ENCODE measurements around the gene ERCC6L2. TPM values are rescaled to one million over a fixed set of nuclear protein-coding genes. Genes with fewer than 3 reads are reported as not detected.

ERCC6L2 gene
- total RNA-seq, 1 donor from 2014 or later: 77.6 TPM

- Mint-ChIP-seq H3K4me1 (no peaks in the 10 kb centered on the region), H3K9me3 (peaks cover 6% of the 10 kb centered on the region), H3K36me3 (peaks cover 72% of the 10 kb centered on the region), H3K4me3 (no peak overlapping the region), H3K27me3 (ENCODE audit: insufficient read depth, low read depth) (no peaks in the 10 kb centered on the region), H3K27ac (no peak overlapping the region)
- Histone ChIP-seq H3K4me1 (no peaks in the 10 kb centered on the region), H3K36me3 (peaks cover 45% of the 10 kb centered on the region), H3K27me3 (no peaks in the 10 kb centered on the region), H3K9me3 (ENCODE audit: low read depth) (no peaks in the 10 kb centered on the region), H3K4me3 (no peak overlapping the region), H3K79me2 (ENCODE audit: low read depth) (no peaks in the 10 kb centered on the region), H3F3A (ENCODE audit: low read depth) (no peaks in the 10 kb centered on the region), H4K20me1 (ENCODE audit: low read depth) (no peaks in the 10 kb centered on the region), H3K9ac (no peak overlapping the region), H3K4me2 (no peak overlapping the region), H2AFZ (replicated peaks) (no peak overlapping the region), H3K27ac (no peak overlapping the region)
- TF ChIP-seq EZH2phosphoT487 (IDR thresholded peaks at IDR 0.05) (no peak), EZH2 (IDR thresholded peaks at IDR 0.05) (no peak), CTCF (IDR thresholded peaks at IDR 0.05) (no peak)
- DNase-seq (ENCODE audit: low spot score): no peak
Measured at GRCh38 chr9:95938724-95939123, 63.2 kb downstream of the ERCC6L2 start.

GRCh38 chr9:95939472-95939871, 64.0 kb downstream of the ERCC6L2 start:
- H3K79me2 ChIP-seq (ENCODE audit: low read depth): no peaks in the 10 kb centered on the region
- no peak overlapping the region for H2AFZ ChIP-seq (replicated peaks)
- no peak overlapping the region for H3K4me3 ChIP-seq
- H4K20me1 ChIP-seq (ENCODE audit: low read depth): no peaks in the 10 kb centered on the region
- no peak overlapping the region for H3K9ac ChIP-seq
- H3K27me3 ChIP-seq: no peaks in the 10 kb centered on the region
- H3K4me1 ChIP-seq: no peaks in the 10 kb centered on the region
- Mint-ChIP-seq H3K27me3 (ENCODE audit: insufficient read depth, low read depth) (no peaks in the 10 kb centered on the region), H3K27ac (no peak overlapping the region), H3K36me3 (peaks cover 77% of the 10 kb centered on the region), H3K4me3 (no peak overlapping the region), H3K9me3 (peaks cover 6% of the 10 kb centered on the region), H3K4me1 (no peaks in the 10 kb centered on the region)
- no peak for DNase-seq (ENCODE audit: low spot score)
- TF ChIP-seq CTCF (IDR thresholded peaks at IDR 0.05): no peak
- no peak for TF ChIP-seq EZH2phosphoT487 (IDR thresholded peaks at IDR 0.05)
- TF ChIP-seq EZH2 (IDR thresholded peaks at IDR 0.05): no peak
- no peak overlapping the region for H3K4me2 ChIP-seq
- no peak overlapping the region for H3K27ac ChIP-seq
- H3K9me3 ChIP-seq (ENCODE audit: low read depth): no peaks in the 10 kb centered on the region
- no peaks in the 10 kb centered on the region for H3F3A ChIP-seq (ENCODE audit: low read depth)
- H3K36me3 ChIP-seq: peaks cover 50% of the 10 kb centered on the region

GRCh38 chr9:95940265-95940664, 64.8 kb downstream of the ERCC6L2 start:
- H3K27me3 ChIP-seq: no peaks in the 10 kb centered on the region
- no peak overlapping the region for H2AFZ ChIP-seq (replicated peaks)
- peaks cover 7% of the 10 kb centered on the region for H3K9me3 Mint-ChIP-seq
- no peaks in the 10 kb centered on the region for H3K79me2 ChIP-seq (ENCODE audit: low read depth)
- no peak overlapping the region for H3K9ac ChIP-seq
- H3K4me3 ChIP-seq: no peak overlapping the region
- H3K27ac Mint-ChIP-seq: no peak overlapping the region
- H3F3A ChIP-seq (ENCODE audit: low read depth): no peaks in the 10 kb centered on the region
- no peaks in the 10 kb centered on the region for H3K4me1 Mint-ChIP-seq
- no peaks in the 10 kb centered on the region for H3K9me3 ChIP-seq (ENCODE audit: low read depth)
- H3K4me3 Mint-ChIP-seq: no peak overlapping the region
- H3K4me1 ChIP-seq: no peaks in the 10 kb centered on the region
- H4K20me1 ChIP-seq (ENCODE audit: low read depth): no peaks in the 10 kb centered on the region
- no peak for DNase-seq (ENCODE audit: low spot score)
- no peak overlapping the region for H3K4me2 ChIP-seq
- H3K27me3 Mint-ChIP-seq (ENCODE audit: insufficient read depth, low read depth): no peaks in the 10 kb centered on the region
- H3K36me3 Mint-ChIP-seq: peaks cover 78% of the 10 kb centered on the region
- H3K36me3 ChIP-seq: peaks cover 50% of the 10 kb centered on the region
- no peak for TF ChIP-seq EZH2 (IDR thresholded peaks at IDR 0.05)
- no peak for TF ChIP-seq CTCF (IDR thresholded peaks at IDR 0.05)
- TF ChIP-seq EZH2phosphoT487 (IDR thresholded peaks at IDR 0.05): no peak
- no peak overlapping the region for H3K27ac ChIP-seq

Measured in neural progenitor cell (in vitro differentiated cells).